Loucy (cell line): ENCODE results near the gene XRN2.

Experiments
- CTCF ChIP-seq: fragments of 200-600 bp; sonication (generic); conservative IDR thresholded peaks from 2 replicates; pipeline ENCODE4 v1.5.1; 2014; ENCODE audit warnings: mild to moderate bottlenecking, antibody characterized with exemption, low read length
- EZH2phosphoT487 ChIP-seq: fragments of 200-600 bp; IDR thresholded peaks from 2 replicates; pipeline ENCODE4 v1.6.1; 2018; ENCODE audit warnings: antibody characterized with exemption, mild to moderate bottlenecking, moderate library complexity, borderline replicate concordance

GRCh38 chr20:21344961-21345360, 41.8 kb downstream of the XRN2 start:
- TF ChIP-seq CTCF: no peak
- TF ChIP-seq EZH2phosphoT487: no peak
